Lung (tissue), 12 donors: ENCODE measurements around the gene MED12L. TPM values are rescaled to one million over a fixed set of nuclear protein-coding genes. Genes with fewer than 3 reads are reported as not detected.

ENCODE experiments used
- ATAC-seq: fragments of 200-7000 bp; cut with Tn5 transposase; one replicate; pipeline ENCODE4 v1.9.1; 2020; ENCODE audit warnings: moderate number of reproducible peaks; ENCODE audit not compliant: insufficient read depth, low FRiP score
- DNase-seq, 3 donors: peaks; one replicate each; pipeline ENCODE4 v3.0.0-alpha.2; 2013 to 2017
- H3K27ac ChIP-seq, 2 donors: one replicate each; pipeline ENCODE4 v1.5.1; 2013; ENCODE audit warnings: mild to moderate bottlenecking in 2 of 2, moderate library complexity in 2 of 2, control low read depth in 1 of 2, inconsistent platforms in 1 of 2, low read depth in 1 of 2, low read length in 1 of 2
- H3K27me3 ChIP-seq, 3 donors: one replicate each; pipeline ENCODE4 v1.5.1; 2013; ENCODE audit warnings: low read length in 2 of 3; ENCODE audit not compliant: control insufficient read depth in 3 of 3, insufficient read depth in 3 of 3
- H3K36me3 ChIP-seq, 4 donors: one replicate each; pipeline ENCODE4 v1.5.1; 2013; ENCODE audit warnings: low read length in 4 of 4, mild to moderate bottlenecking in 1 of 4, moderate library complexity in 1 of 4; ENCODE audit not compliant: control insufficient read depth in 4 of 4, insufficient read depth in 4 of 4
- H3K4me1 ChIP-seq, 5 donors: one replicate each; pipeline ENCODE4 v1.5.1; 2013; ENCODE audit warnings: low read length in 5 of 5, mild to moderate bottlenecking in 2 of 5, moderate library complexity in 1 of 5; ENCODE audit not compliant: control insufficient read depth in 5 of 5, insufficient read depth in 5 of 5
- H3K4me3 ChIP-seq: one replicate; pipeline ENCODE4 v1.5.1; 2013; ENCODE audit warnings: mild to moderate bottlenecking, control low read depth, moderate library complexity
- H3K9ac ChIP-seq, 2 donors: one replicate each; pipeline ENCODE4 v1.5.1; 2013; ENCODE audit warnings: low read length in 2 of 2, control low read depth in 1 of 2; ENCODE audit not compliant: insufficient read depth in 1 of 2
- H3K9me3 ChIP-seq, 4 donors: one replicate each; pipeline ENCODE4 v1.5.1; 2013; ENCODE audit warnings: low read length in 3 of 4, mild to moderate bottlenecking in 1 of 4, moderate library complexity in 1 of 4; ENCODE audit not compliant: control insufficient read depth in 4 of 4, insufficient read depth in 3 of 4
- WGBS, 2 donors: extraction: QIAGEN DNeasy Blood & Tissue Kit; methylation state at CpG; one replicate each; pipeline ENCODE4 v1.1.7; 2013; 5-methylcytosine and 5-hydroxymethylcytosine counted together
- polyA plus RNA-seq, 2 donors: library from polyadenylated mRNA; stranded (reverse); fragments of 200-250 nt; gene quantifications; one replicate each; pipeline ENCODE4 v1.2.1, GENCODE V29; 2013
- total RNA-seq, 2 donors: library from RNA; depleted of rRNA in 1 of 2; stranded (reverse); fragments of >200 nt in 1 of 2; gene quantifications; one replicate each; pipeline ENCODE4 v1.2.1, GENCODE V29; 2014 to 2021
- TF ChIP-seq, protein P1 (sequence below): IDR thresholded peaks from 2 replicates; pipeline ENCODE4 v1.5.1; 2012; ENCODE audit warnings: mild to moderate bottlenecking; ENCODE audit errors: control extremely low read depth, extremely low read depth
- donor health status: control.
- donor health status: control.
- donor health status: Bipolar disorder and iron deficiency.
- donor health status: healthy.
- donor health status: DM: yes; HTN: yes; CAD: no.

Gene MED12L
- total and polyA plus RNA-seq, 4 donors, result 0.02 to 0.82 (median 0.30) TPM

GRCh38 chr3:151315846-151316245, 230.4 kb downstream of the MED12L start:
- no peaks in the 10 kb centered on the region for H3K36me3 ChIP-seq
- TF ChIP-seq, protein P1, sequence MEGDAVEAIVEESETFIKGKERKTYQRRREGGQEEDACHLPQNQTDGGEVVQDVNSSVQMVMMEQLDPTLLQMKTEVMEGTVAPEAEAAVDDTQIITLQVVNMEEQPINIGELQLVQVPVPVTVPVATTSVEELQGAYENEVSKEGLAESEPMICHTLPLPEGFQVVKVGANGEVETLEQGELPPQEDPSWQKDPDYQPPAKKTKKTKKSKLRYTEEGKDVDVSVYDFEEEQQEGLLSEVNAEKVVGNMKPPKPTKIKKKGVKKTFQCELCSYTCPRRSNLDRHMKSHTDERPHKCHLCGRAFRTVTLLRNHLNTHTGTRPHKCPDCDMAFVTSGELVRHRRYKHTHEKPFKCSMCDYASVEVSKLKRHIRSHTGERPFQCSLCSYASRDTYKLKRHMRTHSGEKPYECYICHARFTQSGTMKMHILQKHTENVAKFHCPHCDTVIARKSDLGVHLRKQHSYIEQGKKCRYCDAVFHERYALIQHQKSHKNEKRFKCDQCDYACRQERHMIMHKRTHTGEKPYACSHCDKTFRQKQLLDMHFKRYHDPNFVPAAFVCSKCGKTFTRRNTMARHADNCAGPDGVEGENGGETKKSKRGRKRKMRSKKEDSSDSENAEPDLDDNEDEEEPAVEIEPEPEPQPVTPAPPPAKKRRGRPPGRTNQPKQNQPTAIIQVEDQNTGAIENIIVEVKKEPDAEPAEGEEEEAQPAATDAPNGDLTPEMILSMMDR, result no peak
- no peaks in the 10 kb centered on the region for H3K4me1 ChIP-seq
- 91 to 95% methylated on average over 2 of the region's 2 CpGs for WGBS, 2 donors
- ATAC-seq (no peak), DNase-seq (no peak)
- no peaks in the 10 kb centered on the region for H3K27me3 ChIP-seq
- peaks cover 0 to 3% (median 0%) of the 10 kb centered on the region in 4 donors for H3K9me3 ChIP-seq
- no peak overlapping the region for H3K27ac ChIP-seq
- no peak overlapping the region for H3K4me3 ChIP-seq
- no peak overlapping the region for H3K9ac ChIP-seq

GRCh38 chr3:151316267-151316991, 231.0 kb downstream of the MED12L start, which contains the start of gene GPR87:
GPR87 (minus strand) TSS chr3:151316820; CDS start chr3:151300100, 16,720 bp downstream.
- Histone ChIP-seq H3K9me3 (peaks cover 0 to 3% (median 0%) of the 10 kb centered on the region in 4 donors), H3K4me3 (no peak within 1 kb of the TSS), H3K36me3 (no peaks in the 10 kb centered on the region), H3K4me1 (no peaks in the 10 kb centered on the region), H3K27me3 (no peaks in the 10 kb centered on the region), H3K9ac (no peak within 1 kb of the TSS), H3K27ac (no peak within 1 kb of the TSS)
- WGBS, 2 donors, result 65 to 77% methylated on average over 7 of the region's 7 CpGs
- ATAC-seq (no peak), DNase-seq (no peak)
- TF ChIP-seq, protein P1, result no peak

GRCh38 chr3:151318313-151318712, 232.8 kb downstream of the MED12L start:
- H3K36me3 ChIP-seq, result no peaks in the 10 kb centered on the region
- no peak overlapping the region for H3K27ac ChIP-seq
- no peaks in the 10 kb centered on the region for H3K27me3 ChIP-seq
- DNase-seq (no peak), ATAC-seq (no peak)
- peaks cover 0 to 3% (median 0%) of the 10 kb centered on the region in 4 donors for H3K9me3 ChIP-seq
- H3K4me1 ChIP-seq, result no peaks in the 10 kb centered on the region
- no peak overlapping the region for H3K4me3 ChIP-seq
- H3K9ac ChIP-seq, result no peak overlapping the region
- TF ChIP-seq, protein P1, result no peak
